GM18526 (cell line): ENCODE data around the gene EPB41.

Source experiments
- POLR2A ChIP-seq: IDR thresholded peaks from 3 replicates; pipeline ENCODE4 v1.6.1; 2011; ENCODE audit not compliant: insufficient read length; ENCODE audit errors: extremely low read depth

EPB41 gene

GRCh38 chr1:28934676-28935075 is 20.3 kb downstream of the EPB41 start:
- TF ChIP-seq POLR2A, result no peak

GRCh38 chr1:28935293-28935692 is 20.9 kb downstream of the EPB41 start:
- TF ChIP-seq POLR2A, result no peak

GRCh38 chr1:28936094-28936493 is 21.7 kb downstream of the EPB41 start:
- no peak for TF ChIP-seq POLR2A

- no peak for TF ChIP-seq POLR2A
These were observed 22.2 kb downstream of the EPB41 start for GRCh38 chr1:28936528-28936927.

GRCh38 chr1:28950006-28950405 is 35.6 kb downstream of the EPB41 start:
- TF ChIP-seq POLR2A, result no peak

GRCh38 chr1:28950449-28950848 is 36.1 kb downstream of the EPB41 start:
- no peak for TF ChIP-seq POLR2A

- no peak for TF ChIP-seq POLR2A
These were observed 39.9 kb downstream of the EPB41 start for GRCh38 chr1:28954126-28954726.

- no peak for TF ChIP-seq POLR2A
These were observed 41.7 kb downstream of the EPB41 start for GRCh38 chr1:28956038-28956464.

- no peak for TF ChIP-seq POLR2A
These were observed 51.0 kb downstream of the EPB41 start for GRCh38 chr1:28965271-28965870.

GRCh38 chr1:28966617-28967016 is 52.2 kb downstream of the EPB41 start:
- TF ChIP-seq POLR2A, result no peak

- no peak for TF ChIP-seq POLR2A
These were observed 57.8 kb downstream of the EPB41 start for GRCh38 chr1:28971980-28972771.

- TF ChIP-seq POLR2A, result no peak
These were observed 59.4 kb downstream of the EPB41 start for GRCh38 chr1:28973596-28974421.

- no peak for TF ChIP-seq POLR2A
These were observed 60.1 kb downstream of the EPB41 start for GRCh38 chr1:28974432-28974831.

- no peak for TF ChIP-seq POLR2A
These were observed 61.9 kb downstream of the EPB41 start for GRCh38 chr1:28976248-28976647.

GRCh38 chr1:28981210-28981609 is 66.8 kb downstream of the EPB41 start:
- TF ChIP-seq POLR2A, result no peak
